ENCODE results near the gene DNAJC30. TPM values are rescaled to one million over a fixed set of nuclear protein-coding genes. Genes with fewer than 3 reads are reported as not detected.
"Not testable (repeated sequence)": the region's sequence is repeated elsewhere in the genome, so short reads cannot be mapped to it uniquely, and the experiment has no call there.

The DNAJC30 gene
- total RNA-seq, 2 donors from 2014 or later: 8.0 to 9.2 TPM

DNA sequence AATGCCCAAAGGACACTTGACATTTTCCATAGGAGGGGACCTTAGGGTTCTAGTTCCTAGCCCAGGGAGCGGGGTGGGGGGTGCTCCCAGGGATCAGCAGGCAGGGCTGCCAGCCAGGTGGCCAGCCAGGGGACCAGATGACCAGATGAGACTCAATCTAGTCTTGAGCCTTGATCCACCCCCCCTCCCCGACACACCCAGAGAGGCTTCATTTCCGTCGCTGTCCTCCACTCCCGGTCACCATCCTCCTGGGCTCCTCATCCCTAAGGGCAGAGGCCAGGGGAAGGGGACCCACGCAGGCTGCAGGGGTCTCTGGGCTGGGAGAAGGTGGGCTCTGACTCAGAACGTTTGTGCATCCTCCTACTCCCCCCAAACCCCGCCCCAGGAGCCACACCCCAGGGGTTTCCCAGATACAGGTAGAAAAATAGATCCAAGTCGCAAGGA, 35.2 kb upstream of the DNAJC30 start:
- ATAC-seq (peak in 1 of 2 donors; percentile 3), DNase-seq (ENCODE audit: low spot score) (no peak)
- Mint-ChIP-seq H3K9me3 (no peaks in the 10 kb centered on the region), H3K27ac (peak overlapping the region; percentile 45 to 73), H3K36me3 (no peaks in the 10 kb centered on the region), H3K27me3 (peaks cover 6 to 7% of the 10 kb centered on the region in 2 donors), H3K4me1 (ENCODE audit: low read depth in 2 of 2) (peaks cover 18 to 27% of the 10 kb centered on the region in 2 donors), H3K4me3 (peak overlapping the region; percentile 85)

DNA sequence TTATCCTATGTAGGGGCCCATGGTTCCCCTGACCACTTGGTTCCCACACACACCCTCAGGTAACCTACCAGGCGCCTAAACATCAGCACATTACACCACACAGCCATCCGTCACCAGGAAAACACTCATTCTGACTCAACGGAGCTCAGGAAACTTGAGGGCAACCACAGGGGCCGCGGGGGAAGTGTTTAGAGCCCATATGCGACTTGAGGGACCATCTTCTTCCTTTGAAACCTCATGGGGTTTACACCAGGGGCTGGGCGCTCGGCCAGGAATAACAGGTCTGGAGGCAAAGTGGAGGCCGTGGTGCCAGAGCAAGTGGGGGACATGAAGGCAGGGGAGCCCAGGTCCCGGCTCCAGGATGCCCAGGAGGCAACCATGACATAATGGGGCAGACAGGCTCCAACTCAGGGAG, 34.7 kb upstream of the DNAJC30 start:
- ATAC-seq (peak; percentile 80 to 82), DNase-seq (ENCODE audit: low spot score) (peak; percentile 89)
- Mint-ChIP-seq H3K4me1 (ENCODE audit: low read depth in 2 of 2) (peaks cover 20 to 30% of the 10 kb centered on the region in 2 donors), H3K36me3 (no peaks in the 10 kb centered on the region), H3K9me3 (no peaks in the 10 kb centered on the region), H3K27me3 (peaks cover 6 to 7% of the 10 kb centered on the region in 2 donors), H3K4me3 (peak overlapping the region; percentile 85), H3K27ac (peak overlapping the region; percentile 45 to 73)

DNA sequence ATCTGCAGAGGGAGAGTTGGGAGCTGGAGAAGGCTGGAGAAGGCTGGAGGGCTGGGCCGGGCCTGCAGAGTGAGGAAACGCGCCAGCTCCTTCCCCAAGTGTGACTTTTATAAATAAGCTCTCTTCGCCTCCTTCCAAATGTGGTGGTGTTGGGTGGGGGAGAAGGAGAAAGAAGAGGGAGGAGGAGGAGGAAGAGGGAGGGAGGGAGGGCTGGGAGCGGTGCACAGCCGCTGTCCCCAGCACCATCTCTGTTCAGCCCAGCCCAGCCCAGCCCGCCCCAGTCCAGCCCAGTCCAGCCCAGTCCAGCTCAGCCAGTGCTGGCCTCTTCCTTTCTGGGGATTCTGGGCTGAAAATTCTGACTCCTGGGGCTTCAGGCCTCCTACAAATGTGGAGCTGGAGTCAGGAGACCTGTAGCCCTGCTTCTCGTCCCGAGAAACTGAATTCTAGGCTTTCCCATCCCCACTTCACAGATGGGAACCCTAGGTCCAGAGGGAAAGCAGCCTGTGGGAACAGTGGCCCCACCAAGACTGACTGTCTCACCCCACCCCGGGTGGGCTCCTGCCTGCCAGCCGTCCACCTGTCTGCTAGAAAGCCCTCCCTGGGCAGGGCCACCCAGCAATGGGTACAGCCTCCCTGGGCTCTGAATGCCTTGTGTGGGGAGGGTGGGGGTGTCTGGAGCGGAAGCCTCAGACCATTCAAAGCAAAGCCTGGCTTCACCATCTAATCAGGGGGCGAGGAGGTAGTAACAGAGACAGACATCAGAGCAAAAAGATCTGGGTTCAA, 34.0 kb upstream of the DNAJC30 start:
- no peaks in the 10 kb centered on the region for H3K9me3 Mint-ChIP-seq
- peak overlapping the region; percentile 85 for H3K4me3 Mint-ChIP-seq
- H3K4me1 Mint-ChIP-seq (ENCODE audit: low read depth in 2 of 2): peaks cover 24 to 37% of the 10 kb centered on the region in 2 donors
- H3K27ac Mint-ChIP-seq: peak overlapping the region; percentile 45 to 73
- ATAC-seq: no peak
- H3K36me3 Mint-ChIP-seq: no peaks in the 10 kb centered on the region
- DNase-seq (ENCODE audit: low spot score): no peak
- H3K27me3 Mint-ChIP-seq: peaks cover 6 to 7% of the 10 kb centered on the region in 2 donors

DNA sequence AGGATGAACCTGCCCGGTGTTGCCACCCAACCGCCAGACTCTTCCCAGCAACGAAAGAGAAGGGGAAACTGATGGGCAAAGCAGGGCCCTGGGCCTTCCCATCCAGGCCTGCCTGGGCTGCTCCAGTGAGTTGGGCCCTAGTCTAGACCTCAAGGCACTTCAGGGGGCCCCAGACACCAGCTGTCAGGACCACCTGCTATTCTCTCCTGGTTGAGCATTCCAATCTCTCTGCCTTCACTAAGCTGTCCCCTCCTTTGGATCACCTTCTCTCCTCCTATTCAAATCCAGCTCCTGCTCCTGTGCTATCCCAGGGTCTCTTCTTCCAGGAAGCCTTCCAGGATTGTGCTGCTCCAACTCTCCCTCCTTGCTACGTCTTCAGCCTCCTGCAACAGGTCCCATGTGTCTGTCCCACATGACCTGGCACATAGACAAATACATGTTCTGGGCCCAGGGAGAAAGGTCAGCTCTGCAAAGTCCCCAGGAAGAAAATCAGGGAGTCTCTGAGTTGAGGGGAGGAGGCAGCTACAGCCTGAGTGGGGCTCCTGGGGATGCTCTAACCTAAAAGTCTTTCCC, 33.2 kb upstream of the DNAJC30 start:
- H3K9me3 Mint-ChIP-seq: no peaks in the 10 kb centered on the region
- no peak for ATAC-seq
- no peaks in the 10 kb centered on the region for H3K36me3 Mint-ChIP-seq
- no peak for DNase-seq (ENCODE audit: low spot score)
- peaks cover 6 to 7% of the 10 kb centered on the region in 2 donors for H3K27me3 Mint-ChIP-seq
- H3K4me1 Mint-ChIP-seq (ENCODE audit: low read depth in 2 of 2): peaks cover 26 to 37% of the 10 kb centered on the region in 2 donors
- H3K4me3 Mint-ChIP-seq: no peak overlapping the region
- H3K27ac Mint-ChIP-seq: peak overlapping the region in 1 of 2 donors; percentile 33

DNA sequence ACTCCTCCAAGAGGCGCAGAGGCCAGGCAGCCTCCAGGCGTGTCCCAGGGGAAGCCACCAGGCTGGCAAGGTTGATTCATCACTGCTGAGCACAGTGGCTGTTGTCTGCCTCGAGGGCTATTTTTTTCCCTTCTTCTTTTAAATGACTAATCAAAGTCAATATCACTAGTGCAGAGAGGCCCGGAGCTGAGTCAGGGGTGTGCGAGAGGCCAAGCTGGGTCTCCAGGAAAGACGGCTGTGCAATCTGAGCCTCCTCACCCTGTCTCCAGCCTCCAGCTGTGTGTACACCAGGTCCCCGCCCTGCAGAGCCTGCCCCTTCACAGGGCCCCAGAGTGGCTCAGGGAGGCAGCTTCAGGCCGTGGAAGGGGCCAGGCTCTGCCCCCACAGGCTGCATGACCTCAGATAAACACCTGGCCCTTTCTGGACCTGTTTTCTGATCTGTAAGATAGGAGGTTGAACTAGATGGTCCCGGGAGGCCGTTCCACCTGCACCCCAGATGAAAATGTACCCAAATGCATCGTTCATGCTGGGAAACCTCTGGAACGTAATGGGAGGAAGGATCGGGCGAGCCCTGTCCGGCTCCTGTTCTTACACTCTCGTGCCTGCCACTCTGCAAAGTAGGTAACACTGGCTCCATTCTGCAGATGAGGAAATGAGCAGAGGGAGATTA, 32.5 kb upstream of the DNAJC30 start:
- peak in 1 of 2 donors; percentile 26 for ATAC-seq
- Mint-ChIP-seq H3K9me3 (no peaks in the 10 kb centered on the region), H3K27me3 (peaks cover 6 to 7% of the 10 kb centered on the region in 2 donors), H3K36me3 (no peaks in the 10 kb centered on the region), H3K4me3 (no peak overlapping the region), H3K4me1 (ENCODE audit: low read depth in 2 of 2) (peaks cover 26 to 37% of the 10 kb centered on the region in 2 donors), H3K27ac (no peak overlapping the region)
- DNase-seq (ENCODE audit: low spot score): no peak

DNA sequence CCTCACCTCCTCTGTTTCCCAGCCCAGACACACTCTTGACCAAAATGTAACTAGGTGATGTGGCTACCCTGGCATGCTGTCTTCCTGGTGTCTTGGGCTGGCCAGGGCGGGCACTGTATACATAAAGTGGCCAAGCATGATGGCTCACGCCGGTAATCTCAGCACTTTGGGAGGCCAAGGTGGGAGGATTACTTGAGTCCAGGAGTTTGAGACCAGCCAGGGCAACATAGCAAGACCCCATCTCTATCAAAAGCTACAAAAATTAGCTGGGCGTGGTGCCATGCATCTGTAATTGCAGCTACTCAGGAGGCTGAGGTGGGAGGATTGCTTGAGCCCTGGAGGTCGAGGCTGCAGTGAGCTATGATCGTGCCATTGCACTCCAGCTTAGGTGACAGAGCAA, 30.1 kb upstream of the DNAJC30 start:
- not testable (repeated sequence) for H3K36me3 Mint-ChIP-seq; H3K27ac Mint-ChIP-seq; H3K9me3 Mint-ChIP-seq; ATAC-seq; H3K27me3 Mint-ChIP-seq; DNase-seq (ENCODE audit: low spot score); H3K4me3 Mint-ChIP-seq
- peaks cover 22 to 27% of the 10 kb centered on the region in 2 donors for H3K4me1 Mint-ChIP-seq (ENCODE audit: low read depth in 2 of 2)

DNA sequence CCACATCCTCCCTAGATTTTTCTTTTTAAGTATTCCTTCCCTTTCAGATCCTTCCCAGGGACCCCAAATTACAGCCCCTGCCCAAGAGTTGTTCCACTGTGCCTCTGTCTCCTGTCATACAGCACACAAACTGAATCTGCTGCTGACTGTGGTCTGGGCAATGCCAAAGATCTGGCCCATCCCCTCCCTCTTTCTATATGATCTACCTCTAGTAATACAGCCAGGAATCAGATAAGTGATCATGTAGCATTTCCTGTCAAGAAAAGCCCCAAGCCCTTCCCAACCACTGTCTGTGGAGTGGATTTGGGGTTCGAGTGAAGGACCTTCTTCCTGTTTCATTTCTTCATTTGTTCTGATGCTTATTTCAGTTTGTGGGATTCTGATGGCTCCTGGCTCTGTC, 29.5 kb upstream of the DNAJC30 start:
- ATAC-seq: no peak
- no peaks in the 10 kb centered on the region for H3K36me3 Mint-ChIP-seq
- no peak overlapping the region for H3K4me3 Mint-ChIP-seq
- no peak for DNase-seq (ENCODE audit: low spot score)
- H3K27ac Mint-ChIP-seq: no peak overlapping the region
- H3K9me3 Mint-ChIP-seq: no peaks in the 10 kb centered on the region
- peaks cover 17 to 22% of the 10 kb centered on the region in 2 donors for H3K4me1 Mint-ChIP-seq (ENCODE audit: low read depth in 2 of 2)
- no peaks in the 10 kb centered on the region for H3K27me3 Mint-ChIP-seq

DNA sequence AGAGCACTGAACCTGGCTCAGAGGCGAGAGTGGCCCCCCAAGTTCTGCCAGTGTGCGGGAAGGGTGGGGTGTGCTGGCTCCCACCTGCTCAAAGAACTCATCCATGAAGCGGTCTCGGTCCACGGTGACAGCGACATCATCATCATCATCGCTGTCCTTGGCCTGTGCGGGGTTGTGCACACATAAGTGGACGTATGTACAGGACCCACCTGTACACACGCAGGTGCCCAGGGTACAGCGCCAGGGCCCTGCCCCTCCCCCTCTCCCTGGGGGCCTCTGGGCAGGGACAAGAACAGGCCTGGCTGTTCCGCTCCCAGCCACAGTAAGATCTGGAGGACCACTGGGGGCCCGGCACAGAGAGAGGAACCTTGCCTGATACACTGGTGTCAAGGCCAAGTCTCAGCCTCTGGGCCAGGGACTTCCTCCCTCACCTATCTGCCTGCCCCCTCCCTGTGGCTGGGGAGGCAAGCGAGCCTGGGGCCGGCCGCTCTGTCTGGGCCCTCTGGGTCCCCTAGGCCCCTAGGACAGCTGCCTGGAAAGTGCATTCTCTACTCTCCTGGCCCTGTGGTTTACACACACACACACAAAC, 25.8 kb upstream of the DNAJC30 start:
- no peak for ATAC-seq
- H3K4me1 Mint-ChIP-seq (ENCODE audit: low read depth in 2 of 2): peaks cover 10 to 13% of the 10 kb centered on the region in 2 donors
- no peaks in the 10 kb centered on the region for H3K36me3 Mint-ChIP-seq
- no peak overlapping the region for H3K27ac Mint-ChIP-seq
- no peaks in the 10 kb centered on the region for H3K9me3 Mint-ChIP-seq
- DNase-seq (ENCODE audit: low spot score): no peak
- no peaks in the 10 kb centered on the region for H3K27me3 Mint-ChIP-seq
- H3K4me3 Mint-ChIP-seq: no peak overlapping the region

DNA sequence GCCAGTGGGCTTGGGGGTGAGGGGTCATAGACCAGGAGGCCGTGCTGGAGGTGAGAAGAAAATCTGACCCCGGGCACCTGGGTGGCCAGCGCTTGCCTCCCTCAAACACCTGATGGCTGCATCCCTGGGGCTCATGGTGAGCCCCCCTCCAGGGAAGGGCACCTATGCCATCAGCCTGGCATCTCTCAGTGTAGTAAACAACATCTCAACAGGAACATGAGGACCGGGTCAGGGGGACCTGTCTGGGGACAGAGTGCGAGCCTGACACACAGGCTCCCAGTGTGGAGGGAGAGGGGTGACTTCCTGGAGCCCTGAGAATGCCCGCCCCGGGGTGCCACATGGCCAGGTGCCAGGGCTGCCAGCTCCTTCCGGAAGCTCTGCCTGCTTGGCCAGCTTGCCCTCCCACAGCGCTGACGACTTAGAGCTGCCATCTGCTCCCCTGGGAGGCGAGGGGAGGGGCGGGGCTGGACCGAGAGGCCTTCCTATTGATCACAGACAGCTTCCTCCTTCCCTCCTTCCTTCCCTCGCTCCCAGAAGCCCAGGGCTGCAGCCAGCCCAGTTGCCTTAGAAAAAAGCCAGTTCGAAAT, 23.9 kb upstream of the DNAJC30 start:
- H3K4me1 Mint-ChIP-seq (ENCODE audit: low read depth in 2 of 2): peaks cover 0 to 15% of the 10 kb centered on the region in 2 donors
- no peak for ATAC-seq
- H3K27ac Mint-ChIP-seq: no peak overlapping the region
- H3K36me3 Mint-ChIP-seq: no peaks in the 10 kb centered on the region
- no peaks in the 10 kb centered on the region for H3K27me3 Mint-ChIP-seq
- peak; percentile 57 for DNase-seq (ENCODE audit: low spot score)
- H3K4me3 Mint-ChIP-seq: no peak overlapping the region
- H3K9me3 Mint-ChIP-seq: no peaks in the 10 kb centered on the region

DNA sequence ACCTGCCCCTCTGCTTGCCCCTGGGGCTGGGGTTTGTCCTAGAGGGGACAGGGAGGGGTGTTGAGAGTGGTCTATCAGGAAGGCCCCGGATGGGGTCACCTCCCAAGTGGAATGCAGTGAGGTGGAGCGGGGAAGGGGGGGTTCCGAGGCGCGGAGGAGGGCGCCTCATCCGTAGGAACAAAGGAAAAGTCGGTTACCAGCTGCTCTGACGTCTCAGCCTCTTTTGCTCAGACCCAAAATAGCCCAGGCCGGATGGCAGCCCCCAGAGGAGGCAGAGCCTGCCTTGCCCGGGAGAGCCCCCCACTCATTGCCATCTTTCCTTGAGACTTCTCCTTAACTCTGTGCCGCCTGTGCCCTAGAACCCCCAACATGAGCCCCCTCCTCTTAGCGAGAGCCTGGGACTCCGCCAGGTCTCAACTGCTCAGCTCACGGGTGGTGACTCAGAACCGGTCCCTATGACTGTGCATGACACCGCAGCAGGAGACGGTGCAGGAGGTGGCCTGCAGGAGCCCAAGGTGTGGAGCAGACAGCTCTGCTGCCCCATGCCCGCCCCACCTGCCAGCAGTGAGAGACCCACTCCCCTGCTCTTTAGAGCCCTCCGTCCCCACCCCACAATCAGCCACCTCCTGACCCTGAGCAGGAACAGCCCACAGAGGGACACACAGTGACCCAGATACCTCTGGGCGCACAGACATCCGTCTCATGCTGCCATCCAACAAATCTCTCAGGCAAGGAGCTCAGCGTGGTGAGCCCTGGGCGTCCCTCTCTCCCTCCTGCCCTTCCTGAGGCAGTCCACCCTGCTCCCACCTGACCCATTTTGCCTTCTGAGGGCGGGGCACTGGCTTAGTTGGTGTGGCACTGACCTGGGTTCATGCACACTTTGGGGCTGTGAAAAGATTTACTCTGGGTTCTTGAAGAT, 23.1 kb upstream of the DNAJC30 start:
- Mint-ChIP-seq H3K4me1 (ENCODE audit: low read depth in 2 of 2) (peaks cover 0 to 21% of the 10 kb centered on the region in 2 donors), H3K27me3 (no peaks in the 10 kb centered on the region), H3K9me3 (no peaks in the 10 kb centered on the region), H3K4me3 (no peak overlapping the region), H3K36me3 (no peaks in the 10 kb centered on the region), H3K27ac (no peak overlapping the region)
- ATAC-seq (peak in 1 of 2 donors; percentile 75), DNase-seq (ENCODE audit: low spot score) (no peak)

DNA sequence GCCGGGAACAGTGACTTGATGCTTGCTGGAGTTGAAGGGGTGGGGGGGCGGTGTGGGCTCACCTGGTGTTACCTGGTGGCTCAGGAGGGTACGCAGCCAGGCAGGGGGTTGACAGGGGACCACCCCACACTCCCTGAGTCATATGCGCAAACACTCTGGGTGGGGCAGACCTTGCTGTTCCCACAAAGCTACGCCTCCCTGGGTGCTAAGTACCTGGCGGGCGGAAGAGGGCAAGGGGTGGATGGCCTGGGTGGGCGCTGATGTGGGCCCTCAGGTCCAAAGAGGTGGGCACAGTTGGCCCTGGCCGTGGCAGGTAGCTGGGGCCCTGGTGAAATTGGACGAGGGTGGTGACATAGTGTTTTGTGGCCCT, 22.3 kb upstream of the DNAJC30 start:
- DNase-seq (ENCODE audit: low spot score) (no peak), ATAC-seq (no peak)
- Mint-ChIP-seq H3K4me3 (no peak overlapping the region), H3K27ac (no peak overlapping the region), H3K4me1 (ENCODE audit: low read depth in 2 of 2) (peaks cover 0 to 21% of the 10 kb centered on the region in 2 donors), H3K27me3 (no peaks in the 10 kb centered on the region), H3K9me3 (no peaks in the 10 kb centered on the region), H3K36me3 (no peaks in the 10 kb centered on the region)

DNA sequence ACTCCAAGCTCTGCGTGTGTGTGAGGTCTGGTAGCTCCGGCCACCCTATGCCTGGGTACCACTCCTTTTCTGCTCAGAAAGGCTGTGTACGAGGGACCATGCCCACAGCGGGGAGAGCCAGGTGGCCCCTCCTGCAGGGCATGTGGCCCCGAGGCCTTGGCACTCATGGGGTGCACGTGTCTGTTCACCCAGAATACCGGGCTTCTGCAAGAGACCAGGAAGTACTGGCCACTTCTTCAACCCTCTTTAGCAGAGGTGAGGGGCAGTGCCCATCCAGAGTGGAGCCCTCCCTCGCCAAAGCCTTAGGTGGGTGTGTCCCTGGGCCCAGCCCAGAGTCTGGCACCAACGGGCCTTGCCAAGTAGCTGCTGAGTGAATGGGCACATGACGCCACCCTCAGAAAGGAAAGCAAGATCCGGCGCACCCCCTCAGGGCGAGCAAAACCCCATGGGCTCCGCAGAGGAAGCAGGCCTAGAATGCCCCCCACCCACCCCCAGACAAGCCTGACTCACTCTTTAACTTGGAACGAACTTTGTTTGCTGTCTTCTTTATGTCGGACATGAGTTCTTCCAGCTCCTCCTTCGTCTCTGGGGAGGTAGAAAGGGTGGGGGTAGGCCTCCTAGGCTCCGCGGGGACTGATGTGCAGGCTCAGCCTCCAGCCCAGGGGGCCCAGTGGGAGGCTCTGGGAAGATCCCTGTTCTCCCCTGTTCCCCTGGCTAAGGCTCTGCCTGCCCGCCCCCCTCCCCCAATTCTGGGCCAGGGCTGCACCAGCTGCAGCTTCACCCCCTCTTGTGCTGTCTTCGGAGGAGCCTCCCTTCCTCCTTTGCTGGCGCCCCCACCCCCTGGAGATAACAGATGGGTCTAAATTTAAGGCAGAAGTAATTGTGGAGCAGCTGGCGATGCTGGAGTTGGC, 21.6 kb upstream of the DNAJC30 start:
- Mint-ChIP-seq H3K27ac (no peak overlapping the region), H3K4me3 (no peak overlapping the region), H3K9me3 (no peaks in the 10 kb centered on the region), H3K4me1 (ENCODE audit: low read depth in 2 of 2) (peaks cover 0 to 21% of the 10 kb centered on the region in 2 donors), H3K36me3 (no peaks in the 10 kb centered on the region), H3K27me3 (no peaks in the 10 kb centered on the region)
- DNase-seq (ENCODE audit: low spot score) (no peak), ATAC-seq (no peak)
